H1 (cell line): ENCODE measurements around the gene IMP3. TPM values are rescaled to one million over a fixed set of nuclear protein-coding genes. Genes with fewer than 3 reads are reported as not detected.

Source experiments
- ATF3 ChIP-seq: IDR thresholded peaks from 2 replicates; pipeline ENCODE4 v1.6.1; 2011; ENCODE audit warnings: low read depth, mild to moderate bottlenecking, low read length; ENCODE audit not compliant: insufficient read depth
- BCL11A ChIP-seq, 2 experiments: IDR thresholded peaks; one replicate each; pipeline ENCODE4 v1.6.1; 2011; ENCODE audit warnings: low read depth in 2 of 2, low read length in 2 of 2, mild to moderate bottlenecking in 2 of 2
- BRCA1 ChIP-seq: IDR thresholded peaks from 2 replicates; pipeline ENCODE4 v1.6.1; 2012; ENCODE audit warnings: low read depth, low read length, improper control_type of control experiment
- CBX5 ChIP-seq: fragments of 300-800, 300-1000 bp; sonication (generic); IDR thresholded peaks from 2 replicates; pipeline ENCODE4 v1.7.1; 2016; ENCODE audit warnings: antibody characterized with exemption, low read length, low read depth
- CBX8 ChIP-seq: fragments of 300-800, 300-1000 bp; sonication (generic); IDR thresholded peaks from 2 replicates; pipeline ENCODE4 v1.7.1; 2016; ENCODE audit warnings: low read depth, low read length, borderline replicate concordance
- CHD1 ChIP-seq: IDR thresholded peaks from 2 replicates; pipeline ENCODE4 v1.6.1; 2012; ENCODE audit warnings: low read depth, low read length, improper control_type of control experiment
- CHD2 ChIP-seq: IDR thresholded peaks from 2 replicates; pipeline ENCODE4 v1.6.1; 2012; ENCODE audit warnings: low read length, improper control_type of control experiment
- JUND ChIP-seq: IDR thresholded peaks from 2 replicates; pipeline ENCODE4 v1.6.1; 2011; ENCODE audit warnings: mild to moderate bottlenecking, improper control_type of control experiment, low read length
- MAFK ChIP-seq: IDR thresholded peaks from 2 replicates; pipeline ENCODE4 v1.6.1; 2012; ENCODE audit warnings: low read depth, mild to moderate bottlenecking, improper control_type of control experiment, low read length
- NRF1 ChIP-seq: IDR thresholded peaks from 2 replicates; pipeline ENCODE4 v1.6.1; 2011; ENCODE audit warnings: mild to moderate bottlenecking, low read depth, low read length, improper control_type of control experiment
- PHF8 ChIP-seq: fragments of 200-600 bp; sonication (generic); conservative IDR thresholded peaks from 2 replicates; pipeline ENCODE4 v1.7.1; 2012; ENCODE audit warnings: low read depth, mild to moderate bottlenecking, inconsistent platforms, low read length, moderate library complexity
- RAD21 ChIP-seq, 2 experiments: IDR thresholded peaks in 1 of 2; conservative IDR thresholded peaks in 1 of 2; 2 replicates each; pipeline ENCODE4 v1.6.1; 2011; ENCODE audit warnings: low read depth in 2 of 2, low read length in 2 of 2, improper control_type of control experiment in 1 of 2, inconsistent platforms in 1 of 2, mild to moderate bottlenecking in 1 of 2, moderate library complexity in 1 of 2
- RBBP5 ChIP-seq: IDR thresholded peaks from 2 replicates; pipeline ENCODE4 v1.7.1; 2012; ENCODE audit warnings: low read depth, mild to moderate bottlenecking, inconsistent platforms, low read length, moderate library complexity, borderline replicate concordance
- RFX5 ChIP-seq: IDR thresholded peaks from 2 replicates; pipeline ENCODE4 v1.6.1; 2011; ENCODE audit warnings: low read depth, low read length, improper control_type of control experiment, borderline replicate concordance
- RNF2 ChIP-seq: fragments of 200-900, 300-1000 bp; sonication (generic); IDR thresholded peaks from 2 replicates; pipeline ENCODE4 v1.7.1; 2016; ENCODE audit warnings: borderline replicate concordance, low read depth, mild to moderate bottlenecking, antibody characterized with exemption, low read length; ENCODE audit not compliant: poor library complexity, severe bottlenecking; ENCODE audit errors: missing control alignments
- SP1 ChIP-seq: IDR thresholded peaks from 2 replicates; pipeline ENCODE4 v1.6.1; 2011; ENCODE audit warnings: low read depth, low read length
- SP4 ChIP-seq: IDR thresholded peaks from 2 replicates; pipeline ENCODE4 v1.6.1; 2012; ENCODE audit warnings: low read length, inconsistent platforms
- SUZ12 ChIP-seq: fragments of 200-600 bp; sonication (generic); IDR thresholded peaks from 2 replicates; pipeline ENCODE4 v1.6.1; 2012; ENCODE audit warnings: mild to moderate bottlenecking, inconsistent platforms, low read length, moderate library complexity, mixed read lengths
- TEAD4 ChIP-seq: IDR thresholded peaks from 2 replicates; pipeline ENCODE4 v1.6.1; 2012; ENCODE audit warnings: low read depth, low read length, inconsistent platforms, mixed read lengths
- YY1 ChIP-seq: IDR thresholded peaks from 2 replicates; pipeline ENCODE4 v1.6.1; 2011; ENCODE audit warnings: low read depth, mild to moderate bottlenecking, low read length
- polyA plus RNA-seq, 7 experiments: library from polyadenylated mRNA; depleted of rRNA in 3 of 7; stranded (reverse) in 5 of 7; unstranded in 2 of 7; fragments of >200 nt in 5 of 7; fragments of 200-250 nt in 2 of 7; gene quantifications; 1 replicate in 5 of 7; 2 replicates in 1 of 7; 4 replicates in 1 of 7; pipeline versions ENCODE4 v1.2.1 to v1.2.3, GENCODE V29; 2011 to 2013; ENCODE audit warnings: missing spikeins in 2 of 7, mixed read lengths in 2 of 7
- total RNA-seq: library from RNA; stranded (reverse); fragmentation: NEBNext Ultra II Directional; extraction: Animal tissue kit (Norgen Biotek cat#: 25700); gene quantifications from 2 replicates; pipeline ENCODE4 v1.2.1, GENCODE V29; 2021
- TF ChIP-seq, protein P1 (sequence below): IDR thresholded peaks from 2 replicates; pipeline ENCODE4 v1.6.1; 2011; ENCODE audit warnings: low read length, improper control_type of control experiment
- TF ChIP-seq, protein P2 (sequence below): IDR thresholded peaks from 2 replicates; pipeline ENCODE4 v1.6.1; 2012; ENCODE audit warnings: inconsistent platforms

The IMP3 gene
- total and polyA plus RNA-seq, 2 of the 8 experiments (the other 6 are each of a cell fraction or from before 2014, with no cell fraction given), result 114 to 273 TPM

GRCh38 chr15:75625542-75626347 is 14.3 kb downstream of the IMP3 start, which contains the start of gene SNUPN (continued):
- TF ChIP-seq RAD21 (IDR thresholded peaks at IDR 0.05 in 1 of 2, conservative IDR thresholded peaks at IDR 0.05 in 1 of 2; ENCODE audit: low read depth in 2 of 2, low read length in 2 of 2), result no peak
- no peak for TF ChIP-seq CBX5
- TF ChIP-seq PHF8, result no peak; the same call in 1 of the 2 replicates
- no peak for TF ChIP-seq CHD1
- peak; percentile 4; the same call in 1 of the 2 replicates for TF ChIP-seq CHD2
- TF ChIP-seq RBBP5, result peak; percentile 74; the same call in 1 of the 2 replicates
- TF ChIP-seq ATF3, result no peak
- no peak for TF ChIP-seq SUZ12
- no peak; the same call in 1 of the 2 replicates for TF ChIP-seq SP4
- TF ChIP-seq BCL11A (IDR thresholded peaks at IDR 0.05; ENCODE audit: low read depth in 2 of 2, low read length in 2 of 2), result no peak
- TF ChIP-seq TEAD4, result peak; percentile 28; the same call in 1 of the 2 replicates
- TF ChIP-seq CBX8, result no peak
- TF ChIP-seq RFX5, result no peak
- TF ChIP-seq YY1, result no peak
- TF ChIP-seq, protein P1, sequence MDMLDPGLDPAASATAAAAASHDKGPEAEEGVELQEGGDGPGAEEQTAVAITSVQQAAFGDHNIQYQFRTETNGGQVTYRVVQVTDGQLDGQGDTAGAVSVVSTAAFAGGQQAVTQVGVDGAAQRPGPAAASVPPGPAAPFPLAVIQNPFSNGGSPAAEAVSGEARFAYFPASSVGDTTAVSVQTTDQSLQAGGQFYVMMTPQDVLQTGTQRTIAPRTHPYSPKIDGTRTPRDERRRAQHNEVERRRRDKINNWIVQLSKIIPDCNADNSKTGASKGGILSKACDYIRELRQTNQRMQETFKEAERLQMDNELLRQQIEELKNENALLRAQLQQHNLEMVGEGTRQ, result no peak
- no peak for TF ChIP-seq MAFK
- TF ChIP-seq RNF2, result no peak
- no peak for TF ChIP-seq SP1
- no peak for TF ChIP-seq NRF1
- TF ChIP-seq, protein P2, sequence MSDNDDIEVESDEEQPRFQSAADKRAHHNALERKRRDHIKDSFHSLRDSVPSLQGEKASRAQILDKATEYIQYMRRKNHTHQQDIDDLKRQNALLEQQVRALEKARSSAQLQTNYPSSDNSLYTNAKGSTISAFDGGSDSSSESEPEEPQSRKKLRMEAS, result peak; percentile 71
- TF ChIP-seq JUND, result no peak; the same call in 1 of the 2 replicates
- TF ChIP-seq BRCA1, result no peak
